Gastrocnemius medialis (tissue), 4 donors: ENCODE results near the gene CCM2.

ENCODE experiments used
- CTCF ChIP-seq, 5 experiments: fragments of 450-650 bp in 3 of 5; fragments of 200-600 bp in 2 of 5; sonication (generic) in 2 of 5; IDR thresholded peaks in 4 of 5; conservative IDR thresholded peaks in 1 of 5; 1 replicate in 4 of 5; 2 replicates in 1 of 5; pipeline ENCODE4 v1.5.1; 2016 to 2019; ENCODE audit warnings: antibody characterized with exemption in 5 of 5, mild to moderate bottlenecking in 3 of 5, moderate library complexity in 3 of 5
- POLR2A ChIP-seq, 2 donors: fragments of 450-650 bp; IDR thresholded peaks; one replicate each; pipeline ENCODE4 v1.6.1; 2017; ENCODE audit warnings: antibody characterized with exemption in 2 of 2, mild to moderate bottlenecking in 2 of 2, moderate library complexity in 2 of 2

- no peak for TF ChIP-seq CTCF (IDR thresholded peaks at IDR 0.05 in 4 of 5, conservative IDR thresholded peaks at IDR 0.05 in 1 of 5)
- no peak for TF ChIP-seq POLR2A (IDR thresholded peaks at IDR 0.05)
Observed at GRCh38 chr7:44977959-44978335, 22.1 kb upstream of the CCM2 start.
